Measurements from ENCODE around the gene AQP12B.

Gene AQP12B

DNA sequence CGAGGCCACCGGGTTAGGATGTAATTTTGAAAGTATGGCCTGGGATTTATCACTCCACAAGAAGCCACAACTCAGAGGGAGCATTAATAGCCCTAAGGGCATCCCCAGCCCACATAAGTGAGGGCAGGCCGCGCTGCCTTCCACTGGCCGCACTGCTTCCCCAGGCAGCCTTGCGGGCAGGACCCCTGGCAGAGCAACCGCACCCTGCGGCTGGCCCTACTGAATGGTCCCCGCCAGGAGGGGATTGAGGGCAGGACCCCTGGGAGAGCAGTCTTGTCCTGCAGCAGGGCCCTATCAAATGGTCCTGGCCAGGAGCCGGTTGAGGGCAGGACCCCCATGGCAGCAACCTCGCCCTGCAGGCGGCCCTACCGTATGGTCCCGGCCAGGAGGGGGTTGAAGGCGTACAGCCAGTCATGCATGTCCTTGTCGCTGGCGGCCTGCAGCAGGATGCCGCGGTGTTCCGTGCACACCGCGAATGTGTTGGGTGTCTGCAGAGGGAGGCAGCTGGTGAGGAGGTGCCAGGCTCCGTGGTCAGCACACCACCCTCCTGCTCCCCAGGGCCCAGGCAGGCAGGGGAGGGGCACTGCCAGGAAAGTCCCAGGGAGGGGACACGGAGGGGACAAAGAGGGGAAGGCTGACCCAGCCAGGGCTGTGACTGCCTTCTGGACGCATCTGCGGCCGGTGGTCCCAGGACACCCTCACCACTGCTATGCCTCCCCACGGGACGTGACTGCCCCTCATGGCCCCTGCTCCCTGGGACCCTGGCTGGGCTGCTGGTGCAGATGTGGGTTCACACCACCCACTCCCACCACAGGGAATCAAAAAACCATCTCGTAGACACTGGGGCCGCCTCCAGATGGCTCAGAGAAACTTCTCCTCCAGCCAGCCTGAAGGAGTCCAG lies 35.2 kb upstream of the AQP12B start:
- FAIRE-seq, result no peak

DNA sequence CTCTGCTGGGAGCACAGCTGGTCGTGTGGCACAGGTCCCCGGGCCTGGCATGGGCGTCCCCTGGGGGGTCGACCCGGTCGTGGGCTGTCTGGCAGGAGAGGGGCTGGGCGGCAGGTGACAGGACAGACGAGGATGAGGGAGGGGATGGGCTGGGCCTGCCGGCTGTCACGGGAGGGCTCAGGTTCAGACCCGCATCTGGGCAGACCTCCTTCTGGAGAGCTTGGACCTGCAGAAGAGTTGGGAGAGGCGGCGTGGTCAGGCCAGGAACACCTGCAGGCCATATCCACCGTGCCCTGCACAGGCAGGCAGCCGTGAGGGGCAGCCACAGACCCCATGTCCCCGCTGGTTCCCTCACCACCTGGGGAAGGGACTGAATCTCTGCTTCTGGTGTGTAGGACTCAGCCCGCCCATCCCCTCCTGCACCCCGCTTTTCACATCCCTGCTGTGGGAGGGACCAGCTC lies 34.5 kb upstream of the AQP12B start:
- FAIRE-seq, result no peak

DNA sequence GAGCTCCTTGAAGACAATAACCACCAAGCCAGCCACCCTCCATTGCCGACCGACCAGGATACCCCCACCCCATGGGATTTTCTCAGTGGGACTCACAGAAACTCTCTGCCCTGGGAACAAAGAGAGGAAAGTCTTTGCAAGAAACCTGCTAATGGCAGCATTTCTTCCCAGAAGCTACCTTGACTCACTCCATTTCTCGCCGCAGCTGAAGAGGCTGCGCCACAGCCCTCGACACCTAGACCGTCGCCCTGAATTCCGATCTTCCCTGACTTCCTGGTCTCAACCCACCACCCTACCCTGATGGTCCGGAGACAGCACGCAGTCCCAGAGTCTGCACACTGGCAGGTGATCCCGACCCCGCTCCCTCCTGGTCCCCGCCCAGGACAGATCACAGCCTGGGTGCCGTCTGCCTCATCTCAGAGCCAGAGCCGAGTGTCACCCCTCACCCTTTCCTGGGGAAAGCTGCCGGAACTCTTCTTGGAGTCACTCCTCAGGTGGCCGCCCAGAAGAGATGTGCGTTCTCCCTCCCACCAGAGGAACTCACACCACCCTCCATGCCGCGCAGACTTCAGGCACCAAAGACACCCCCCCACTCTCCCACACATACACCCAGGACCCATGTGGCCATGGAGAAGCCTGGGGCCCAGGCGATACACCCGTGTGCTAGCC lies 33.6 kb upstream of the AQP12B start:
- FAIRE-seq, result no peak

DNA sequence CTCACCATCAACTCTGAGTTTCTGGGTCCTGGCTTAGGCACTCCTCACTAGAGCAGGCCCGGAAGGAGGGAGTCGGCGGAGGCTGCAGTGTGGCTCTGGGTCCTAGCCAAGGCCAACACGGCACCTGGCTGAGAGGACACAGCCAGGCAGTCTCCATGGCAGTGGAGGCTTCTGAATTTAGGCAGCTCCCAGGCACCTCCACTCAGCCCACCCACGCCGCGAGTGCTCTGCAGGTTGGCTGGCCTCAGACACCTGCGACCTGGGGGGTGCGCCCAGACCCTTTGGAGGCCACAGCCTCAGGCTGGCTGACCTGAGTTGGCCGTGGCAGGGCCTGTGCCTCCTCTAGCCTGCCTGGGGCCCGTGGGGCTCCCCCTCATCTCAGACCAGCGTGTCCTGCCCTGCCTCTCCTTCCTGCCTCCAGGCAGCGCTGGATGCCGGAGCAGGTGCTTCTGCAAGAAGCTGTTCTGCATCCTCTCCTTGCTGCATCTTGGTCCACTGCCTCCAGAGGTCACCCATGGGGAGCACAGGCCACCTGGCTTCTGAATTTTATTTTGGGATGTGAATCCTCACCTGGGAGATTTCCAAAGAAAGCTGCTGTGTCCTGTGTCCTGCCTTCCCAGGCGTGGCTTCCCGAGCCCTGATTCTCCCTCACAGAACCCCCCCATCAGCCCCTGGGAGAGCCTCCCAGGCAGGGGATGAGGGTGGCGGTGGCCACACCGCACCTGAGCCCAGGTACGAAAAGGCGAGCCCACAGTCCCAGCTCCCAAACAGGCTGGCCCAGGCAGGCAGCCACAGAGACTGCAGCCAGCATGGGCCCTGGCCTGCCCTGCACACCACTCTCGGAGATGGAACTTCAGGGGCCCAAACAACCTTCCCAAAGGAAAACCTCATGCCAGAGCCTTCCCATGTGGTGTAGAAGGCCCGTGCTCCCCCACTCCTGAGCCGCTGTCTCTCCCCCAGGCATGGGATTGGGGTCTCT lies 32.4 kb upstream of the AQP12B start:
- FAIRE-seq, result no peak

DNA sequence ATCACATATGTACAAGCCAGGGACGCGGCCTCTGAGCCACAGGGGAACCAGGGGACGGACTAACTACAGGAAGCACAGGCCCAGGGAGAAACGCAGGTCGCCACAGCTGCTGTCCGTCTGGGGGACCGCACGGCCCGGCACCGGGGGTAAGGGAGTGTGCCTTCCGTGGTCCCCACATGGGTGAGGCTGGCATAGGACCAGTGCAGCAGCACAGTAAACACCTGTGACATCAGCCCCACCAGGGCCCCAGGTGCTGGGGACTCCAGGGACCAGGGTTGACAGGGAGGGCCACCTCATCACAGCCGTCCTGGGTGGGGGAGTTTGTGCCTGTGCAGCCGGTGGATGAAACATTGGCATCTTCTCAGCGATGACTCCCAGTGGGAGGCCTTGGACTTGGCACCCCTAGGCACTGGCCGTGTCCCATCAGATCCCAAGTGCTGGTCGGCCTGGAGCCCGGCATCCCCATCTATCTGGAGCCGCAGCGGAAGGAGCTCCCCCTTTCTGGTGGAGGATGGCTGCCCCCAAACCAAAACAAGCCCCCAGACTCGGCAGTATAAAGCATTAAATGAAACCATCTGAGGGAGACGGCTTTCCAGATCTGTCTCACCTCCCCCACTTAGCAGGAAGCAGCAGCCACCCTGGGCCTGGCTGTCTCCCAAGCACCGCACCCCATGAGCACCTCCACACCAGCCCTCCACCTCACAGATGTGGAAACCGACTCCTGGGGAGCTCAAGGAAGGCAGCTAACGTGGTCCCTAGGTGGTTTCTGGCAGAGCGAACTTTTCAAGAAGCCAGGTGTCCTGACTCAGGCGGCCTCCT lies 31.5 kb upstream of the AQP12B start:
- no peak for FAIRE-seq

DNA sequence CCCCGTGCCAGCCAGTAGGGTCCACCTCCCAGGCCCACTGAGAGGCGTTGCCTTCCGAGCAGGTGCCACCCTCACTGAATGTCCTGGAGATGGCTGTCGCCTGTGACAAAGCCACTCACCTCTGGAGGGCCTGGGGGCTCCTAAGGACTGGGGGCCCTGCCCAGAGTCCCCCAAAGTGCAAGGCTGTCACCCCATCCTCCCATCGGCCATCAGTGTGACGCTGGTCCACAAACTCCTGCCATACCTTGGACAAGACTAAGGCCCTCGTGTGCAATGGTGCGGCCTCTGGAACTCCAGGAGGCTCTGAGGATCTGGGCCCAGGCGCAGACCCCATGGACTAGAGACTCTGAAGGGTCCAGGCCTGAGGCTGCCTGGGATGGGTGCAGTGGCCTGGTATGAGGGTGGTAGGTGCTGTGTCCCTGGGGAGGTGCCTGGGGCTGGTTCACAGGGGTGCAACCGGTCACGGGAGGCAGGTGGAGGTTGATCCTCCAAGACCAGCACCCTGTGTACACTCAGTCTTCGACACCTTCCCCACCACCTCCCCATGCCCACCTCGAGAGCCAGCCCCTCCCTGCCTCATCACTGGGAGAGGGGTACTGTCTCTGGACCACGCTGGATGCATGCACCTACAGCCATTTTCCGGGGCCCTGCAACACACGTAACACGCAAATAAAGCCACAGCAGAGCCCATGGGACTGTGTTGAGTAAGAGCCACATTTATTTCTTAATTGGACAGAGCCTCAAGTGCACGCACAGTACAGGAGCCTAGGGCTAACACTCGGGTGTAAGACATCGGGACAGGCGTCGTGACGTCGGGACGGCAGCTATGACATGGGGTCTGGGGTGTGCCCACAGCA lies 30.6 kb upstream of the AQP12B start:
- FAIRE-seq, result no peak

- no peak for FAIRE-seq
Measured at GRCh38 chr2:240712121-240712520, 29.4 kb upstream of the AQP12B start.

DNA sequence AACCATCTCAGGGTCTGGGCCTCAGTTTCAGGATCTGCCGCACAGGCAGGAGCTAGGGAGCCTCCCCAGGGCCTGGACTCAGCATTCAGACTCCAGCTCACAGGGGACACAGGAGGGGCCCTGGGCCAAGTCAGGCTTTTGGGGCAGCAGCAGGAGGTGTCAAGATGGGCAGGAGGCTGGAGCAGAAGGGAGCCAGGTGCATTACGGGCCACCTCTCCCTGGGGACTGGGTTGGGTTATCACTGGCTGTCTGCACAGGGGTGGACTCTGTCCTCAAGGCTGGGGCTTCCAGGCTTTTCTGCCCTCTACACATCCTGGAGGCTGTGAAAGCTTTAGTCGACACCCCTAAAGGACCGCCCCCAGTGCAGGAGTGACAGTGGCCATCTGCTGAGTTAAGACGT lies 29.0 kb upstream of the AQP12B start:
- no peak for FAIRE-seq

GRCh38 chr2:240711296-240711695 lies 28.6 kb upstream of the AQP12B start:
- FAIRE-seq, result no peak

- no peak for FAIRE-seq
Measured at GRCh38 chr2:240708457-240708856, 25.8 kb upstream of the AQP12B start.

DNA sequence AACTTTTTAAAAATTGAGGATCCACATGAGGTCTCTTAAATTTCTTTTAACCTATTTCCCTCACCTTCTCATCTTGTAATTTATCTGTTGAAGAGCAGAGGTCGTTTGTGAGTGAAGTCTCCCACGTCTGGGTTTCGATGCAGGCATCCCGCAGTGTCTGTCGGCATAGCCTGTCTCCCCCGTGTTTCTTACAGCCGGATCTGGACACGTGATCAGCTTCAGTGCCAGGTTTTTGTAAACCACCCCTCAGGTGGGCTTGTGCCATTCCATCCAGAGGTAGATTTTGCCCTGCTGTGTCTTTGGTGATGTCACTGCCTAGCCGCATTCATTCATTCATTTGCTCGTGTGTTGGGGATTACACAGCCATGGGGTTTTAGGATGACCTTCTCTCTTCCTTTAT lies 25.1 kb upstream of the AQP12B start:
- no peak for FAIRE-seq

GRCh38 chr2:240707043-240707756 lies 24.5 kb upstream of the AQP12B start:
- no peak for FAIRE-seq

- no peak for FAIRE-seq
Measured at GRCh38 chr2:240705204-240705791, 22.6 kb upstream of the AQP12B start.

DNA sequence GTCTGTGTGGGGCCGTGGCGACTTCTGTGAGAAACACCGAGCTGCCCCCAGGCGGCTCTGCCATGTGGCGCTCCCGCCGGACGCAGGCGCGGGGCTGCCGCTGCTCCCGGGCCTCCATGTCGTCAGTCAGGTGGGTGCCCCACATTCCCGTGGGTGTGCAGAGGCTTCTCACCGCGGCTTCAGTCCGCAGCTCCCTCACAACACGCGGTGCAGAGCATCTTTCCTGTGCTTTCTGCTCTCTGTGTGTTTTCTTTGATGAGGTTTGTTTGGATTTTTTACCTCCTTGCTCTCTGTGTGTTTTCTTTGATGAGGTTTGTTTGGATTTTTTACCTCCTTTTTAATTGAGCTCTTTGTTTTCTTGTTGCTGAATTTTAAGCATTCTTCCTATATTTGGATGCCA lies 22.0 kb upstream of the AQP12B start:
- no peak for FAIRE-seq

- FAIRE-seq, result no peak
Measured at GRCh38 chr2:240703417-240704341, 21.0 kb upstream of the AQP12B start.

DNA sequence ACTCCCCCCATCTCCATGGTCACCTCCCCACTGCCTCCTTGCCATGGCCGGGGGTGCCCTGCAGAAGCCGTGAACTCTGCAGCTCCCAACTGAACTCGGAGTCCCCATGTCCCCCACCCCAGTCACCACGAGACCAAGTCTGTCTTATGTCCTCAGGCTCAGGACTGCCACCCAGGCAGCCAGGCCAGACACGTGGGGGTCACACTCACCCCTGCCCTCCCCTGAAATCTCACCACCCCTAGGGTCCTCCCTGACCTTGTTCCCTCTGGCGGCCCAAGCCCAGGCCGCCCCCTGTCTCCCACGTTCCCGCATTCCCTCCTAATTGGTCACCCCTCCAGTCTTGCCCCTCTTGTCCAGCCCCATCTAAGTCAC lies 19.9 kb upstream of the AQP12B start:
- no peak for FAIRE-seq

GRCh38 chr2:240701736-240702639 lies 19.3 kb upstream of the AQP12B start:
- FAIRE-seq, result no peak

All from islet of Langerhans (tissue), 1 donor.